Nephron (organoid): ENCODE results near the gene DSCAML1.

Experiments used
- H3K27ac Mint-ChIP-seq, 3 experiments: 2 replicates each; pipeline ENCODE4 v1.8.0; 2020; ENCODE audit warnings: mixed read lengths in 3 of 3, mild to moderate bottlenecking in 2 of 3, moderate library complexity in 1 of 3
- H3K27me3 Mint-ChIP-seq: 2 replicates; pipeline ENCODE4 v1.8.0; 2021; ENCODE audit warnings: low read depth, mild to moderate bottlenecking, moderate library complexity, mixed read lengths
- H3K36me3 Mint-ChIP-seq: 2 replicates; pipeline ENCODE4 v1.8.0; 2020; ENCODE audit warnings: low read depth, mixed read lengths
- H3K4me1 Mint-ChIP-seq: 2 replicates; pipeline ENCODE4 v1.8.0; 2020; ENCODE audit warnings: mixed read lengths
- H3K4me3 Mint-ChIP-seq, 3 experiments: 2 replicates each; pipeline ENCODE4 v1.8.0; 2020; ENCODE audit warnings: mild to moderate bottlenecking in 3 of 3, mixed read lengths in 3 of 3, moderate library complexity in 2 of 3
- H3K9me3 Mint-ChIP-seq: 2 replicates; pipeline ENCODE4 v1.8.0; 2020; ENCODE audit warnings: mixed read lengths
- CTCF ChIP-seq, 3 experiments: fragments of 200-600 bp; sonication (generic); IDR thresholded peaks; one replicate each; pipeline ENCODE4 v1.5.0; 2021; ENCODE audit warnings: antibody characterized with exemption in 3 of 3; ENCODE audit not compliant: unreplicated experiment in 3 of 3

DSCAML1 gene

GRCh38 chr11:117545706-117546105 lies 251.3 kb downstream of the DSCAML1 start:
- H3K4me3 Mint-ChIP-seq, result no peak overlapping the region
- no peak overlapping the region for H3K27ac Mint-ChIP-seq
- peaks cover 29% of the 10 kb centered on the region for H3K27me3 Mint-ChIP-seq
- no peaks in the 10 kb centered on the region for H3K36me3 Mint-ChIP-seq
- no peaks in the 10 kb centered on the region for H3K9me3 Mint-ChIP-seq
- TF ChIP-seq CTCF (IDR thresholded peaks at IDR 0.05; ENCODE audit: unreplicated experiment in 3 of 3), result no peak
- H3K4me1 Mint-ChIP-seq, result peaks cover 23% of the 10 kb centered on the region

- Mint-ChIP-seq H3K9me3 (no peaks in the 10 kb centered on the region), H3K4me3 (no peak overlapping the region), H3K27ac (no peak overlapping the region), H3K4me1 (peaks cover 23% of the 10 kb centered on the region), H3K27me3 (peaks cover 18% of the 10 kb centered on the region), H3K36me3 (no peaks in the 10 kb centered on the region)
- TF ChIP-seq CTCF (IDR thresholded peaks at IDR 0.05; ENCODE audit: unreplicated experiment in 3 of 3), result no peak
These were observed 252.8 kb downstream of the DSCAML1 start for GRCh38 chr11:117544130-117544800.

GRCh38 chr11:117541211-117541610 lies 255.8 kb downstream of the DSCAML1 start:
- H3K27me3 Mint-ChIP-seq, result peaks cover 25% of the 10 kb centered on the region
- H3K4me1 Mint-ChIP-seq, result peaks cover 11% of the 10 kb centered on the region
- TF ChIP-seq CTCF (IDR thresholded peaks at IDR 0.05; ENCODE audit: unreplicated experiment in 3 of 3), result no peak
- no peaks in the 10 kb centered on the region for H3K36me3 Mint-ChIP-seq
- H3K9me3 Mint-ChIP-seq, result no peaks in the 10 kb centered on the region
- no peak overlapping the region for H3K27ac Mint-ChIP-seq
- no peak overlapping the region for H3K4me3 Mint-ChIP-seq

GRCh38 chr11:117538263-117539135 lies 258.5 kb downstream of the DSCAML1 start:
- no peak for TF ChIP-seq CTCF (IDR thresholded peaks at IDR 0.05; ENCODE audit: unreplicated experiment in 3 of 3)
- H3K36me3 Mint-ChIP-seq, result no peaks in the 10 kb centered on the region

GRCh38 chr11:117535850-117536411 lies 261.1 kb downstream of the DSCAML1 start:
- TF ChIP-seq CTCF (IDR thresholded peaks at IDR 0.05; ENCODE audit: unreplicated experiment in 3 of 3), result no peak
- Mint-ChIP-seq H3K27me3 (peaks cover 35% of the 10 kb centered on the region), H3K9me3 (no peaks in the 10 kb centered on the region)

More at GRCh38 chr11:117538263-117539135, 258.5 kb downstream of the DSCAML1 start:
- peaks cover 20% of the 10 kb centered on the region for H3K4me1 Mint-ChIP-seq
- no peak overlapping the region for H3K4me3 Mint-ChIP-seq
- peaks cover 34% of the 10 kb centered on the region for H3K27me3 Mint-ChIP-seq
- H3K27ac Mint-ChIP-seq, result peak overlapping the region in 2 of 3 experiments; percentile 24 to 30
- no peaks in the 10 kb centered on the region for H3K9me3 Mint-ChIP-seq

More at GRCh38 chr11:117535850-117536411, 261.1 kb downstream of the DSCAML1 start:
- Mint-ChIP-seq H3K4me1 (peaks cover 20% of the 10 kb centered on the region), H3K4me3 (no peak overlapping the region), H3K27ac (no peak overlapping the region), H3K36me3 (no peaks in the 10 kb centered on the region)
